Stimulated activated CD4-positive, alpha-beta T cell treated with anti-CD3 and anti-CD28 coated beads, Interleukin-4, amount 100 ng/mL, for 4 hours (primary cell): ENCODE measurements around the gene AKR1C1.
"Not testable (repeated sequence)": the region's sequence is repeated elsewhere in the genome, so short reads cannot be mapped to it uniquely, and the experiment has no call there.

Experiments used
- DNase-seq, 2 experiments: peaks; one replicate each; pipeline ENCODE4 v3.0.0-alpha.2; 2020

AKR1C1 gene

GRCh38 chr10:4984223-4984622, 21.0 kb downstream of the AKR1C1 start:
- DNase-seq: no peak

GRCh38 chr10:4984971-4985594, 21.9 kb downstream of the AKR1C1 start:
- DNase-seq: no peak

- not testable (repeated sequence) for DNase-seq
These were observed 24.9 kb downstream of the AKR1C1 start for GRCh38 chr10:4988000-4988641.

GRCh38 chr10:4990217-4990616, 27.0 kb downstream of the AKR1C1 start:
- no peak for DNase-seq

DNA sequence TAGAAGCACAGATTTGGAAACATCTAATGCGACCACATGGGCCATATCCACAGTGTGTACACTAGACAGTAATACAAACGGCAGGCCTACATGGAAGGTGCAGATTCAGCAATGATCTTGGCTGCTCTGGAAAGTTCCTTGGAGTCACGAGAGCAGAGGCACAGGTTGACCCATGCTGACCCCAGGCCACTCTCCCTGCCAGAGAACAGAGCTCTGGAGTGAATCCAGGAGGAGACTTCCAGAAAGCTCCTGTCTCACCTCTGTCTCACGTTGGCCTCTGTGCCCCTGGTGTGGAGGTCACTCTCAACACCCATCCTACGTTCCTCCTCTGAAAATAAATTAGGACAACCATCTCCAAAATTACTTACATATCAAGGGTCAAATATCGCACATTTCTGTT, 28.2 kb downstream of the AKR1C1 start:
- not testable (repeated sequence) for DNase-seq

GRCh38 chr10:4992564-4992963, 29.3 kb downstream of the AKR1C1 start:
- DNase-seq: not testable (repeated sequence)

GRCh38 chr10:4994260-4994659, 31.0 kb downstream of the AKR1C1 start:
- DNase-seq: not testable (repeated sequence)

DNA sequence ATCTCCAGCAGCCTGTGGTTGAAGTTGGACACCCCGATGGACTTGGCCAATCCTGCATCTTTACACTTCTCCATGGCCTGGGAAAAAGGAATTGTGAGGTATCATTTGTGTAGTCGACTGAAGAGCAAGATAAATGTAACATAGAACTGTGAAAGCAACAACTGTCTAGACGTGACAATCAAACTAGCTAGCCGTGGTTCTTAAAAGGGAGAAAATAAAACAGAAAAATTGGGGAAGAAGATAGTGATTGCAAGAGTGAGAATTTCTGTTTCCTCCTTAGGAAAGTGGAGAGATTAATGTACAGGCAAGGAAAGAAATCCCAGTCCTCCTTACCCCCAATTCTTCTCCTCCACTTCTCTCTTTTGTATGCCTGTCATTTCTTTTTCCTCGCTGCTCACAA, 35.5 kb downstream of the AKR1C1 start:
- no peak for DNase-seq

GRCh38 chr10:5002013-5002727, 39.0 kb downstream of the AKR1C1 start:
- DNase-seq: no peak

- DNase-seq: not testable (repeated sequence)
These were observed 40.2 kb downstream of the AKR1C1 start, which contains the start of gene AKR1C2 for GRCh38 chr10:5003127-5004029. Gene AKR1C2 (minus strand): TSS chr10:5003857. CDS start chr10:5003835, 22 bp downstream.

- DNase-seq: not testable (repeated sequence)
These were observed 40.8 kb downstream of the AKR1C1 start for GRCh38 chr10:5004030-5004385.

DNA sequence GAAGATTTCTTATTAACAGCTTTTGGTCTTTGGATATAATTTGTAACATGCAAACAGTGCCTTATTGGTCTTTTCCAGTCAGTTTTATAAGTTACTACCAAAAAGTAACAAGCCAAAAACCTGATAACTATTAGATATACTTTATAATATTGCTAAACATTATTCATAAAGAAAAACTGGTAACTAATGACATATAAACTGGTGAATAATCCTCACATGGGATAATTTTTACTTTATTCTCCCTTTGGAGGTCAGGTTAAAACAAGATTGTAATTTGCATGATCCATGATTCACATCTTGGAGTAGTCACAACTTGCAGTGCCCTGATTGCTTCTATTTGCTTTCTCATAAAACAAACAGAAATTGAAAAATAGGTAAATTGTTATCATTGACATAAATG, 41.3 kb downstream of the AKR1C1 start:
- DNase-seq: not testable (repeated sequence)

GRCh38 chr10:5008857-5009548, 45.8 kb downstream of the AKR1C1 start:
- not testable (repeated sequence) for DNase-seq

DNA sequence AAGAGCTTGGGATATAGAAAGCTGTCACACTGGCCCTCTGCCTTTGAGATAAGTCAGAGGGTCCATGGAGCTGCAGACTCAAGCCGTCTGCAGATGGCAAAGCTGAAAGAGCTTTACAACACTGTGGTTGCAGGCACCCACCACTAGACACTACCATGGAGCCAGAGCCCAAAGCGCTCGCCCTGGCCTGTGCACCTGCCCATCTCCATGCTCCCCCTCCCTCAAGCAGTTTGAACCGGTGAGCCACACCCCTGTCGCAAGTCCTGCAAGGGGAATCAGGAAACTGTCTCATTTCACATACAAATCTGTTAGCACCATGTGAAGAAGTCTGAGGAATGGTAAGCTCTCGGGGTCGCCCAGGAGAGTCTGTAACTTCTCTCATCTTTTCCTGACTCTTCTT, 46.8 kb downstream of the AKR1C1 start:
- not testable (repeated sequence) for DNase-seq

GRCh38 chr10:5011392-5011791, 48.2 kb downstream of the AKR1C1 start:
- not testable (repeated sequence) for DNase-seq

DNA sequence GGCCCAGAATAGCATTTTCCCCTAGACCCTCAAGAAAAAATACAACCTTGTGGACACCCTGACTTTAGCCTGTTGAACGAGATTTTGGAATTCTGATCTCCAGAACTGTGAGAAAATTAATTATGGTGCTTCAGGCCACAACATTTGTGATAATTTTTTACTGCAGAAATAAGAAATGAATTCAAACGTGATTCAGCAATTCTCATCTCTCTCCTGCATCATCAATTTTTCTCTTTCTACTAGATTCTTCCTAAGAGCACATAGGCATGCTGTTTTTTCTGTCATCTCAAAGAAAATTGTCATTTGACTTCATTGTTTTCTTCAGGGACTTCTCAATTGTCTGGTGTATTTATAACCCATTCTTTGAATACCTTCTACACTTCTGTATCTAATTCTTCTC, 49.4 kb downstream of the AKR1C1 start:
- DNase-seq: no peak

GRCh38 chr10:5013385-5013784, 50.2 kb downstream of the AKR1C1 start:
- no peak for DNase-seq

GRCh38 chr10:5014200-5014910, 51.1 kb downstream of the AKR1C1 start:
- DNase-seq: not testable (repeated sequence)

- DNase-seq: no peak
These were observed 51.7 kb downstream of the AKR1C1 start for GRCh38 chr10:5014936-5015335.

GRCh38 chr10:5018134-5018533, 54.9 kb downstream of the AKR1C1 start:
- no peak for DNase-seq

GRCh38 chr10:5018671-5019277, 55.6 kb downstream of the AKR1C1 start:
- not testable (repeated sequence) for DNase-seq
